ENCODE results near the gene CALHM4.

Gene CALHM4

GRCh38 chr6:116530436-116530835, 23.1 kb upstream of the CALHM4 start:
- H3K27me3 ChIP-seq (ENCODE audit: insufficient read depth, poor library complexity, severe bottlenecking) = no peaks in the 10 kb centered on the region
- ATAC-seq (ENCODE audit: low read depth) = no peak
- no peak overlapping the region for H3K27ac ChIP-seq (ENCODE audit: poor library complexity, severe bottlenecking)
- no peak overlapping the region for H3K4me3 ChIP-seq (ENCODE audit: severe bottlenecking)
- H3K4me1 ChIP-seq (ENCODE audit: insufficient read depth, poor library complexity, severe bottlenecking) = peaks cover 13% of the 10 kb centered on the region
- no peak for TF ChIP-seq CTCF (IDR thresholded peaks at IDR 0.05; ENCODE audit: poor library complexity, severe bottlenecking)
- DNase-seq (ENCODE audit: low spot score) = no peak
- H3K36me3 ChIP-seq (ENCODE audit: low read depth) = no peaks in the 10 kb centered on the region
- no peaks in the 10 kb centered on the region for H3K9me3 ChIP-seq (ENCODE audit: severe bottlenecking)

- Histone ChIP-seq H3K27me3 (ENCODE audit: insufficient read depth, poor library complexity, severe bottlenecking) (no peaks in the 10 kb centered on the region), H3K27ac (ENCODE audit: poor library complexity, severe bottlenecking) (no peak overlapping the region), H3K9me3 (ENCODE audit: severe bottlenecking) (no peaks in the 10 kb centered on the region), H3K4me3 (ENCODE audit: severe bottlenecking) (no peak overlapping the region), H3K4me1 (ENCODE audit: insufficient read depth, poor library complexity, severe bottlenecking) (peaks cover 13% of the 10 kb centered on the region), H3K36me3 (ENCODE audit: low read depth) (no peaks in the 10 kb centered on the region)
- TF ChIP-seq CTCF (IDR thresholded peaks at IDR 0.05; ENCODE audit: poor library complexity, severe bottlenecking) = peak; percentile 80
- no peak for DNase-seq (ENCODE audit: low spot score)
- peak; percentile 71; the same call in 2 of the 3 replicates for ATAC-seq (ENCODE audit: low read depth)
Measured at GRCh38 chr6:116531675-116532570, 21.6 kb upstream of the CALHM4 start.

GRCh38 chr6:116533233-116533957, 20.2 kb upstream of the CALHM4 start:
- ATAC-seq (ENCODE audit: low read depth) (no peak), DNase-seq (ENCODE audit: low spot score) (no peak)
- no peak for TF ChIP-seq CTCF (IDR thresholded peaks at IDR 0.05; ENCODE audit: poor library complexity, severe bottlenecking)
- Histone ChIP-seq H3K4me3 (ENCODE audit: severe bottlenecking) (no peak overlapping the region), H3K27me3 (ENCODE audit: insufficient read depth, poor library complexity, severe bottlenecking) (no peaks in the 10 kb centered on the region), H3K9me3 (ENCODE audit: severe bottlenecking) (no peaks in the 10 kb centered on the region), H3K36me3 (ENCODE audit: low read depth) (no peaks in the 10 kb centered on the region), H3K4me1 (ENCODE audit: insufficient read depth, poor library complexity, severe bottlenecking) (peaks cover 12% of the 10 kb centered on the region), H3K27ac (ENCODE audit: poor library complexity, severe bottlenecking) (no peak overlapping the region)

- DNase-seq (ENCODE audit: low spot score) (no peak), ATAC-seq (ENCODE audit: low read depth) (peak; percentile 56)
- H3K4me3 ChIP-seq (ENCODE audit: severe bottlenecking) = no peak overlapping the region
- H3K9me3 ChIP-seq (ENCODE audit: severe bottlenecking) = no peaks in the 10 kb centered on the region
- no peak overlapping the region for H3K27ac ChIP-seq (ENCODE audit: poor library complexity, severe bottlenecking)
- no peaks in the 10 kb centered on the region for H3K27me3 ChIP-seq (ENCODE audit: insufficient read depth, poor library complexity, severe bottlenecking)
- H3K36me3 ChIP-seq (ENCODE audit: low read depth) = no peaks in the 10 kb centered on the region
- TF ChIP-seq CTCF (IDR thresholded peaks at IDR 0.05; ENCODE audit: poor library complexity, severe bottlenecking) = no peak
- H3K4me1 ChIP-seq (ENCODE audit: insufficient read depth, poor library complexity, severe bottlenecking) = peaks cover 8% of the 10 kb centered on the region
Measured at GRCh38 chr6:116535109-116535508, 18.4 kb upstream of the CALHM4 start.

Data from RWPE2 (cell line).